WTC11 (cell line): ENCODE data around the gene SYNGR3. TPM values are rescaled to one million over a fixed set of nuclear protein-coding genes. Genes with fewer than 3 reads are reported as not detected.

Source experiments
- ATAC-seq: fragments of 200-7000 bp; cut with Tn5 transposase; 2 replicates; pipeline ENCODE4 v1.10.0; 2021; ENCODE audit warnings: mild to moderate bottlenecking, moderate library complexity
- CTCF ChIA-PET: fragments of 300-600 bp; sonication (Branson Sonifier 250); formaldehyde crosslinking; loops from one replicate; lab custom pipeline; 2021; ENCODE audit warnings: antibody characterized with exemption; lab: Charles Lee
- POLR2A ChIA-PET: fragments of 350-600 bp; sonication (Branson Sonifier 250); formaldehyde crosslinking; loops from one replicate; lab custom pipeline; 2021; ENCODE audit warnings: antibody characterized with exemption; lab: Charles Lee
- DNase-seq: peaks from one replicate; pipeline ENCODE4 v3.0.0; 2021; ENCODE audit warnings: low spot score
- H3K27ac Mint-ChIP-seq: 2 replicates; pipeline ENCODE4 v1.8.0; 2021; ENCODE audit warnings: mixed read lengths
- H3K27me3 Mint-ChIP-seq: 2 replicates; pipeline ENCODE4 v1.8.0; 2021; ENCODE audit warnings: low read depth, mild to moderate bottlenecking, moderate library complexity, mixed read lengths
- H3K36me3 Mint-ChIP-seq: 2 replicates; pipeline ENCODE4 v1.8.0; 2021; ENCODE audit warnings: mixed read lengths
- H3K4me1 Mint-ChIP-seq: 2 replicates; pipeline ENCODE4 v1.8.0; 2022; ENCODE audit warnings: mixed read lengths
- H3K4me3 Mint-ChIP-seq: 2 replicates; pipeline ENCODE4 v1.8.0; 2021; ENCODE audit warnings: mild to moderate bottlenecking, moderate library complexity, mixed read lengths
- H3K9me3 Mint-ChIP-seq: 2 replicates; pipeline ENCODE4 v1.8.0; 2021; ENCODE audit warnings: mixed read lengths
- AFF4 ChIP-seq: sonication (generic); formaldehyde crosslinking; IDR thresholded peaks from 2 replicates; pipeline ENCODE4 v1.8.1; 2023; ENCODE audit warnings: mild to moderate bottlenecking, missing genetic modification reagents, borderline replicate concordance
- ATF3 ChIP-seq: sonication (generic); formaldehyde crosslinking; conservative IDR thresholded peaks from 2 replicates; pipeline ENCODE4 v1.8.1; 2022; ENCODE audit warnings: mild to moderate bottlenecking, missing genetic modification reagents
- CBFB ChIP-seq: sonication (generic); formaldehyde crosslinking; IDR thresholded peaks from 2 replicates; pipeline ENCODE4 v1.8.1; 2022; ENCODE audit warnings: mild to moderate bottlenecking, low read depth, missing genetic modification reagents
- CTCF ChIP-seq: fragments of 200-600 bp; IDR thresholded peaks from 2 replicates; pipeline ENCODE4 v1.8.0; 2022; ENCODE audit warnings: antibody characterized with exemption
- E2F4 ChIP-seq: sonication (generic); formaldehyde crosslinking; IDR thresholded peaks from 2 replicates; pipeline ENCODE4 v1.8.1; 2022; ENCODE audit warnings: low read depth, mild to moderate bottlenecking, moderate library complexity, missing genetic modification reagents, borderline replicate concordance
- FOXJ3 ChIP-seq: sonication (generic); formaldehyde crosslinking; IDR thresholded peaks from 2 replicates; pipeline ENCODE4 v1.9.0; 2021; ENCODE audit warnings: missing genetic modification reagents, mild to moderate bottlenecking, borderline replicate concordance
- GABPB1 ChIP-seq: sonication (generic); formaldehyde crosslinking; IDR thresholded peaks from 2 replicates; pipeline ENCODE4 v1.8.1; 2023; ENCODE audit warnings: mild to moderate bottlenecking, missing genetic modification reagents
- GTF2I ChIP-seq: fragments of 250-450 bp; sonication (Bioruptor Pico); conservative IDR thresholded peaks from 2 replicates; pipeline ENCODE4 v1.4.0; 2021; ENCODE audit warnings: mild to moderate bottlenecking
- HMGA2 ChIP-seq: fragments of 250-450 bp; sonication (Bioruptor Pico); IDR thresholded peaks from 2 replicates; pipeline ENCODE4 v1.4.0; 2021; ENCODE audit warnings: mild to moderate bottlenecking, moderate library complexity
- JUN ChIP-seq: sonication (generic); formaldehyde crosslinking; IDR thresholded peaks from 2 replicates; pipeline ENCODE4 v1.8.0; 2023; ENCODE audit warnings: mild to moderate bottlenecking, missing genetic modification reagents
- MXD4 ChIP-seq: fragments of 250-450 bp; sonication (Bioruptor Pico); IDR thresholded peaks from 2 replicates; pipeline ENCODE4 v1.8.0; 2021; ENCODE audit warnings: mild to moderate bottlenecking, moderate library complexity, borderline replicate concordance
- NFATC4 ChIP-seq: fragments of 250-450 bp; sonication (Bioruptor Pico); IDR thresholded peaks from 2 replicates; pipeline ENCODE4 v1.9.0; 2021; ENCODE audit warnings: mild to moderate bottlenecking
- PRRX2 ChIP-seq: fragments of 250-450 bp; sonication (Bioruptor Pico); IDR thresholded peaks from 2 replicates; pipeline ENCODE4 v1.8.0; 2021; ENCODE audit warnings: mild to moderate bottlenecking
- SOX15 ChIP-seq: fragments of 250-450 bp; sonication (Bioruptor Pico); IDR thresholded peaks from 2 replicates; pipeline ENCODE4 v1.9.0; 2021; ENCODE audit warnings: mild to moderate bottlenecking
- STAT6 ChIP-seq: sonication (generic); formaldehyde crosslinking; conservative IDR thresholded peaks from 2 replicates; pipeline ENCODE4 v1.8.1; 2023; ENCODE audit warnings: mild to moderate bottlenecking, low read depth, missing genetic modification reagents, moderate library complexity
- TEAD1 ChIP-seq: sonication (generic); formaldehyde crosslinking; IDR thresholded peaks from 2 replicates; pipeline ENCODE4 v1.8.0; 2022; ENCODE audit warnings: mild to moderate bottlenecking, missing genetic modification reagents
- TP53 ChIP-seq: sonication (generic); formaldehyde crosslinking; IDR thresholded peaks from 2 replicates; pipeline ENCODE4 v1.8.1; 2023; ENCODE audit warnings: mild to moderate bottlenecking, missing genetic modification reagents
- USF2 ChIP-seq: sonication (generic); formaldehyde crosslinking; IDR thresholded peaks from 2 replicates; pipeline ENCODE4 v1.8.1; 2023; ENCODE audit warnings: mild to moderate bottlenecking, missing genetic modification reagents, moderate library complexity
- ZNF232 ChIP-seq: sonication (generic); formaldehyde crosslinking; IDR thresholded peaks from 2 replicates; pipeline ENCODE4 v1.8.0; 2022; ENCODE audit warnings: mild to moderate bottlenecking, missing genetic modification reagents
- ZNF532 ChIP-seq: fragments of 250-450 bp; sonication (Bioruptor Pico); IDR thresholded peaks from 2 replicates; pipeline ENCODE4 v1.9.0; 2021; ENCODE audit warnings: mild to moderate bottlenecking, borderline replicate concordance
- total RNA-seq: library from RNA; stranded (reverse); gene quantifications from 3 replicates; pipeline ENCODE4 v1.2.3, GENCODE V29; 2021

The SYNGR3 gene
- total RNA-seq, 1 experiment from 2014 or later: 41.5 TPM

GRCh38 chr16:2003827-2004641 lies 14.3 kb downstream of the SYNGR3 start:
- no peak overlapping the region for H3K27ac Mint-ChIP-seq
- no peaks in the 10 kb centered on the region for H3K9me3 Mint-ChIP-seq
- ChIA-PET POLR2A (interaction anchor here (0.6 to 3.0 kb wide), 6 partner anchors 12 to 147 kb away, joined by 3 to 13 read pairs (median 5); partner anchors contain the start of genes NTHL1, RPS2 and TSC2), CTCF (interaction anchor here (0.6 to 3.9 kb wide), 68 partner anchors 11 to 949 kb away, joined by 3 to 82 read pairs (median 6); partner anchors contain the start of genes CASKIN1, CEMP1, GFER and MSRB1)
- H3K4me1 Mint-ChIP-seq: peaks cover 35% of the 10 kb centered on the region
- ATAC-seq (peak; percentile 94), DNase-seq (peak; percentile 99)
- H3K36me3 Mint-ChIP-seq: peaks cover 19% of the 10 kb centered on the region
- H3K4me3 Mint-ChIP-seq: peak overlapping the region; percentile 27; the same call in 1 of the 2 replicates
- no peaks in the 10 kb centered on the region for H3K27me3 Mint-ChIP-seq
- no peak for TF ChIP-seq TEAD1 (CRISPR knock-in tag)
- TF ChIP-seq TP53 (CRISPR knock-in tag): no peak
- TF ChIP-seq GABPB1 (CRISPR knock-in tag): no peak
- TF ChIP-seq CBFB: no peak
- no peak for TF ChIP-seq PRRX2 (CRISPR knock-in tag)
- TF ChIP-seq MXD4 (CRISPR knock-in tag): no peak
- no peak for TF ChIP-seq E2F4 (CRISPR knock-in tag)
- no peak for TF ChIP-seq SOX15 (CRISPR knock-in tag)
- no peak for TF ChIP-seq NFATC4 (CRISPR knock-in tag)
- TF ChIP-seq ATF3 (CRISPR knock-in tag): no peak
- TF ChIP-seq ZNF232 (CRISPR knock-in tag): no peak
- no peak for TF ChIP-seq ZNF532 (CRISPR knock-in tag)
- TF ChIP-seq CTCF: peak; percentile 92
- TF ChIP-seq USF2 (CRISPR knock-in tag): peak; percentile 74
- TF ChIP-seq HMGA2 (CRISPR knock-in tag): no peak
- no peak for TF ChIP-seq FOXJ3 (CRISPR knock-in tag)
- no peak for TF ChIP-seq STAT6 (CRISPR knock-in tag)
- TF ChIP-seq JUN (CRISPR knock-in tag): no peak
- no peak for TF ChIP-seq GTF2I (CRISPR knock-in tag)
- no peak for TF ChIP-seq AFF4
